AG08395 (cell line): ENCODE results near the gene PHKG2.
A peak's percentile ranks its signal among the peaks of the same experiment; 100 is the strongest.

Source experiments
- DNase-seq: peaks from one replicate; pipeline ENCODE4 v3.0.0; 2012; ENCODE audit warnings: mixed read lengths, low spot score

Gene PHKG2

GRCh38 chr16:30756781-30757100, 8.5 kb downstream of the PHKG2 start:
- no peak for DNase-seq

- no peak for DNase-seq
Observed at GRCh38 chr16:30757316-30757715, 9.1 kb downstream of the PHKG2 start.

- no peak for DNase-seq
Observed at GRCh38 chr16:30758988-30759491, 10.8 kb downstream of the PHKG2 start.

GRCh38 chr16:30760001-30760559, 11.9 kb downstream of the PHKG2 start:
- no peak for DNase-seq

- no peak for DNase-seq
Observed at GRCh38 chr16:30760577-30761426, 12.6 kb downstream of the PHKG2 start.

- DNase-seq, result peak; percentile 36
Observed at GRCh38 chr16:30761427-30761927, 13.3 kb downstream of the PHKG2 start.

- DNase-seq, result peak; percentile 100
Observed at GRCh38 chr16:30761928-30762902, 14.0 kb downstream of the PHKG2 start, which contains the start of the genes CFAP119 and RNF40. Gene CFAP119, minus strand, starts transcription at chr16:30762062. Its CDS starts 314 bp downstream, at chr16:30761748. Gene RNF40, plus strand, starts transcription at chr16:30762322. Its CDS starts 224 bp downstream, at chr16:30762546.

GRCh38 chr16:30762991-30763725, 14.9 kb downstream of the PHKG2 start:
- no peak for DNase-seq

- no peak for DNase-seq
Observed at GRCh38 chr16:30764086-30764485, 15.9 kb downstream of the PHKG2 start.

- DNase-seq, result no peak
Observed at GRCh38 chr16:30764816-30765465, 16.7 kb downstream of the PHKG2 start.

- DNase-seq, result no peak
Observed at GRCh38 chr16:30766206-30766932, 18.1 kb downstream of the PHKG2 start.

GRCh38 chr16:30766933-30767284, 18.7 kb downstream of the PHKG2 start:
- no peak for DNase-seq

- no peak for DNase-seq
Observed at GRCh38 chr16:30767767-30768465, 19.7 kb downstream of the PHKG2 start.

- DNase-seq, result no peak
Observed at GRCh38 chr16:30768583-30769181, 20.5 kb downstream of the PHKG2 start.

- no peak for DNase-seq
Observed at GRCh38 chr16:30769379-30770089, 21.3 kb downstream of the PHKG2 start.

GRCh38 chr16:30771726-30772125, 23.5 kb downstream of the PHKG2 start:
- no peak for DNase-seq

- DNase-seq, result no peak
Observed at GRCh38 chr16:30773826-30774225, 25.6 kb downstream of the PHKG2 start.

- peak; percentile 26 for DNase-seq
Observed at GRCh38 chr16:30774367-30775130, 26.3 kb downstream of the PHKG2 start.
